Stimulated activated CD4-positive, alpha-beta T cell treated with anti-CD3 and anti-CD28 coated beads, Interleukin-15, amount 100 ng/mL, for 48 hours (primary cell): ENCODE results near the gene REXO1.
A peak's percentile ranks its signal among the peaks of the same experiment; 100 is the strongest.

Source experiments
- DNase-seq, 2 donors: peaks; one replicate each; pipeline ENCODE4 v3.0.0-alpha.2; 2020; ENCODE audit warnings: low read depth in 2 of 2

REXO1 gene

DNA sequence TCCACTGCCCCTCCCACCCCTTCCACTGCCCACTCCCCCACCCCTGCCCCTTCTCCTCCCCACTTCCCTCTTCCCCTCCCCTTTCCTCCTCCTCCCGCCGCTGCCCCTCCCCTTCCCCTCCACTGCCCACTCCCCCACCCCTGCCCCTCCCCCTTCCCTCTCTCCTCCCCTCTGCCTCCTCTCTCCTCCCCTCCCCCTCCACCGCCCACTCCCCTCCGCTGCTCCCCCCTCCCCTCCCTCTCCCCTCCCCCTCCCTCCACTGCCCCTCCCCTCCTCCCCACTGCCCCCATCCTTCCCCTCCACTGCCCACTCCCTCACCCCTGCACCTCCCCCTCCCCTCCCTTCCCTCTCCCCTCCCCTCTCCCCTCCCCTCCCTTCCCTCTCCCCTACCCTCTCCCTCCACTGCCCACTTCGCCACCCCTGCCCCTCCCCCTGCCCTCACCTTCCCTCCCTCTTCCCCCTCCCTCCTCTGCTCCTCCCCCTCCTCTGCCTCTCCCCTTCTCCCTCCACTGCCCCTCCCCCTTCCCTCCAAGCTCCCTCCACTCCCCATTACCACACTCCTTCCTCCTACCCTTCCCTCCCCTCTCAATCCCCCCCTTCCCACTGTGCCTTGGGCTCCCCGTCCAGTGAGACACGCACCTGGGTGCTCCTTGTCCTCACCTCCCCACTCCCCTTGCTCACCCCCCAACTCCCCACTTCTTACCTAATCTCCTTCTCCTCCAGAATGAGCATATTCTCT lies 58.1 kb downstream of the REXO1 start:
- DNase-seq, result no peak

DNA sequence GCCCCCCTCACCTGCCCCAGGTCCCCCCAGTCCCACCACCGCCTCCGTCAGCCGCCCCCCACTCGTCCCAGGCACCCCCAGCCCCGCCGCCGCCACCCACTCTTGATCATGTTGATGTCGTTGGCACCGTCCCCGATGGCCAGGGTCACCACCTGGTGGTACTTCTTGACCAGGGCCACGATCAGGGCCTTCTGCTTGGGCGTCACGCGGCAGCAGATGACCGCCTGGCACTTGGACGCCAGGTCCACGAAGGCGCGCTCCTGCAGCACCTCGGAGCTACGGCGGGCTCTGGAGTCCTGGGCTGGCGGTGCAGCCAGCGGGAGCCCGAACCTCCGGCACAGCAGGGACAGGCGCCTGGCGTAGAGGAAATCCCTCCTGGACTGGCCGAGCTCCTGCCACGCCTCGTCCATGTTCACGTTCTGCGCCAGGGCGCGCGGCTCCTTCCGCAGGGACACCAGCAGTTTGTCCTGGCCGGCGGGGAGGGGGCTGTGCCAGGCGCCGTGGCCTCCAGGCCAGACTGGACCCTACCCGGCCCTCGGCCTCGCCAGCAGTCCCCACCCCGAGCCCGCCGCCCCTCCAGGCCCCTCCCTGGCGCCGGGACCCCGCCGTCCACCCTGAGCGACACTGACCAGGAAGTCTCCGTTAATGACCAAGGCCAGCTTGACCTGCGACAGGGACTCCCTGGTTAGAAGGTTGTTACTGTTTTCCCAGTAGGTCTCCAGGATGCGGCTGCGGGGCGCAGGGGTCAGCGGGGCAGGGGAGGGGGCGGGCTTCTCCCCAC lies 58.8 kb downstream of the REXO1 start:
- no peak for DNase-seq

DNA sequence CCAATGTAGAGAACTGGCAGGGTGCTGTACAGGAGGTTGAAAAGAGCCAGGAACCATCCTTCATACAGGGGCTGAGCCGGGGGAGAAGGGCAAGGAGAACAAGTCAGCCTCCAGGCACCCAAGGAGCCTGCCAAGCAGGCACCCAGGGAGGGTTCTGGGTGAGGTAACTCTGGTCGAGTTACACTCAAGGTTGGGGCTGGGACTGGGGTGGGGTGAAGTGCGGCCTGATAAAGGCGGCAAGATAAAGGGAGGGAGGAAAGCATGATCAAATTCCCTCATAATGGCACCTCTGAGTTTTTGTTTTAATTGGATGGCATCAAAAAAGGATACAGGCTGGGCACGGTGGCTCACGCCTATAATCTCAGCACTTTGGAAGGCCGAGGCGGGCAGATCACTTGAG lies 61.2 kb downstream of the REXO1 start:
- no peak for DNase-seq

DNA sequence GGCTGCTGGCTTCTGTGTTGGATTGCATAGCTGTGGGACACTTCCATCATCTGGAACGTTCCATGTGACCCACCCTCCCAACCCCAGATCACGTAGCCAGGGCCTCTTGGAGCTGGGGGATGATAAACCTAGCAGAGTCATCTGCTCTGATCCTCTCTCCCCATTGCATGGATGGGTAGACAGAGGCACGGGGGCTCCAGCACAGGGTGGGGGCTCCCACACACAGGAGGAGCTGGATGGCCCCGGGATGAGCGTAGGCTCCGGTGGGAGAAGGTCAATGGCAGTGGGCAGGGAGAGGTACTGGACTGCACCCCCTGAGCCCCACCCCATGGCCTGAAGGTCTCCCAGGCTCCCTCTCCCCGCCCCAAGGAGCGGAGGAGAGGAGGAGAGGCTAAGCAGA lies 61.6 kb downstream of the REXO1 start:
- DNase-seq, result no peak

DNA sequence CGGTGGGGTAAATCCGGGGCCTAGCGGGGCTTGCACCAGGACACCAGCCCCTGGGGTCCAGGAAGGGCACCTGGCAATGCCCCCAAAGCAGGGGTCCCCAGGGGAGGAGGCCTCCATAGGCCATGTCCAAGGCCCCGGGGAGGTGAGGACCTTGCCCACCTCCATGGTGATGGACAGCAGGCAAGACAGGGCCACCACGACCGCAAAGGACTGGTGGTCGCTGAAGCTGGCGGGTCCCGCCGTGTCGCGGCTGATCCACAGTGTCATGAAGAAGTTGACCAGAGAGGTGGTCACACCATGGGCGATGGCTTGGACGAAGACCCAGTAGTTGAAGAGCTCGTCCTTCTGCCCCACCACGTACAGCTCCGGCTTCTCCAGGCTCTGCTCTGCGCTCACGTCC lies 63.0 kb downstream of the REXO1 start:
- DNase-seq, result no peak

DNA sequence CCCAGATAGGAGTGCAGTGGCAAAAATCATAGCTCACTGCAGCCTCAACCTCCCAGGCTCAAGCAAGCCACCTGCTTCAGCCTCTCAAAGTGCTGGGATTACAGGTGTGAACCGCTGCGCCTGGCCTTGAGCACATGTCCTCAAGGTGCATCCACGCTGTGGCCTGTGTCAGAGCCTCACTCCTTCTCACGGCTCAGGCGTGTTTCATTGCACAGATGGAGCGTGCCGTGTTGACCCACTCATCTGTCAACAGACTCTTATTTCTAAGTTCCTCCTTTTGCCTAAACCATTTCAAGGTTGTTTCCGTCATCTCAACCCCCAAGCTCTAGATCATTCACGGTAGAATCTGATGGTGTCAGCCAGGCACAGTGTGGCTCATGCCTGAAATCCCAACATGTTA lies 64.4 kb downstream of the REXO1 start:
- DNase-seq, result no peak

DNA sequence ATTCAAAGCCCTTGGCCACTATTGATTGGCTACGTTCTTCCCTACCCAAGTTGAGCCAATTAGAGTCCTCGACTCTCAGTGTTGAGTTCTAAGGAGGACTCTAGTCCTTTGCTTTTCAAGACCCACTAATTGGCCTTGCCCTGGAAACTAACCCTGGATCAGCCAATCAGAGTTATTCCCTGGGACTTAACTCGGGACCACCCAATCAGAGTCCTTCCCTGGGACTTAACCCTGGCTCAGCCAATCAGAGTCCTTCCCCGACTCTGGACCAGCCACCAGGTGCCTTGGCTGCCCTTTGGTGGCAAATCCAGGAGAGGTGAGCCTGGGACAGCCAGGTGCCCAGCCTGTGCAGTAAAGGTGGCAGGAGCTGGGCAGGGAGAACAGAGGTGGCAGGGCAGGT lies 64.9 kb downstream of the REXO1 start:
- DNase-seq, result no peak

DNA sequence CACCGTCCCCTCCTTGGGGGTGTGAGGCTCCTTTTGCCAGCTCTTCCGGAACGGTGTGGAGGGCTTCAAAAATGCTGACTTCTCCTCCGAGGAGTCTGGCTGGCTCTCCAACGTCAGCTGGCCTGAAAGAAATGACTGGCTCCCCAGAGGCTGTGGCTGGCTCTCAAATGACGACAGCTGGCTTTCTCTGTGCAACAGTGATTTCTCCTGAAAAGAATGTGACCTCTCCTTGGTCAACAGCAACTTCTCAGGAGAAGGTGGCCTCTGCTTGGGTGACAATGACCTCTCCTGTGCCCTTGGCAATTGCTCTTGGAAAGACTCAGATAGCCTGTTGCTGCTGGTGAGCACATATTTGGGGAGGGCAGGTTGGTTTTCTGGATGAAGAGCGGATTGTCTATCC lies 65.8 kb downstream of the REXO1 start:
- no peak for DNase-seq

DNA sequence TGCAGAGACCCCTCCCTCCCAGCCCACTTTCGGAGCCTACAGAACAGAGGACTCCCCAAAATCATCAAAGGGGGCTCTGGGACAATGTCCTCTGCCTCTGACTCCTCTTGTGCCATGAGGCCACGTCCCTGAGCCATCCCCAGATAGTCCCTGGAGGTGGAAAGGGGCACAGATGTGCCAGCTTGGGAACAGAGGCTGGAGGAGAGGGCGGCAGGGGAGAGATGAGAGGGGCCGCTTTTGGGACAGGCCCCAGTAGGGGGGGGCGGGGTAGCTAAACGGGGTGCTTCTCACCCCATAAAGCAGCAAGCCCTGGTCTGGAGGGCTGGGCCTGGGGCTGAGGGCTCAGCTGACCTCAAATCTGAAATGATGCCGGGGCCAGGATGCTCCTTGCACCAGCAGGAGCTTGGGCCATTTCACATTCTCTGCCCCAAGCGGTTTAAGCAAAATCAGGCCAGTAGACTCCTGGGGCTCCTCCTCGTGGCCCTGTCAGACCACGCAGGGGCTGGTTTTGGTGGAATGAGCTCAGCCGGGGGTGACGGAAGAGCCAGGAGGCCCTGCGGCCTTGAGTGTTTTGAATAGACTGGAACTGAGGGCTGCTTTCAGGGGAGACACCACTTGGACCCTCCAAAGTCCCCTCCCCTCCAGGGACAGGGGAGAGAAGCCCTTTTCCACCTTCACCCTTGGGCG lies 67.9 kb downstream of the REXO1 start:
- DNase-seq, result no peak

DNA sequence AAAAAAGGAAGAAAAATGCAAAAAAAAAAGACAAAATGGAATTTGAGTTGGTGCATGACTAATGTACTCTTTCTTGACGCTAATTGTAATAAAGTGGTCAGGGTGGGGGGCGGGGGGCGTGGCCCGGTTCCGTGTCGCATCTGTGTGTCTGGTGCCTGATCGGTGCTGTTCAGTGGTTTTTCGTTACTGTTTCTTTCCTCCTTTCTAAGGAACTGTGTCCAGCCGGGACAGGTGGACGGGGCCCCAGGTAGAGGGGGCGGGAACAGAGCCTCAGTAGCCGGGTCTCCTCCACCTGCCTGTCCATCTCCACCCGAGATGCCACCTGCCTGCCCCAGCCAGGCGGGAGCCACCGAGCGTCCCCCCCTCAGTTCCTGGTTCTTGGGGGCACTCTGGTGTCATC lies 68.7 kb downstream of the REXO1 start:
- no peak for DNase-seq

DNA sequence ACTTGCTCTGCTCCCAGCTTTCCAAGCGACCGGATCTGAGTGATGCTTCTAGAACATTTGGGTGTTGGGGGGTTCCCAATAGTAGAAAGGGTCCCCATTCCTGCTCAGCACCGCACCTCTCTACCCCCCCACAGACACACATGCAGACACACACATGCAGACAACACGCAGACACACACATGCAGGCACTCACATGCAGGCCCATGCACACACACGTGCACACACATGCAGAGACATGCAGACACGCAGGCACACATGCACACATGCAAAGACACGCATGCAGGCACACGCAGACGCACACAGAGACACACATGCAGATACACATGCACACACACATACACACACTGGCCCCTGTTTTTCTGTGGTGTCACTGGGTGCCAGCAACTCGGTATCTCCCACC lies 71.1 kb downstream of the REXO1 start:
- no peak for DNase-seq

DNA sequence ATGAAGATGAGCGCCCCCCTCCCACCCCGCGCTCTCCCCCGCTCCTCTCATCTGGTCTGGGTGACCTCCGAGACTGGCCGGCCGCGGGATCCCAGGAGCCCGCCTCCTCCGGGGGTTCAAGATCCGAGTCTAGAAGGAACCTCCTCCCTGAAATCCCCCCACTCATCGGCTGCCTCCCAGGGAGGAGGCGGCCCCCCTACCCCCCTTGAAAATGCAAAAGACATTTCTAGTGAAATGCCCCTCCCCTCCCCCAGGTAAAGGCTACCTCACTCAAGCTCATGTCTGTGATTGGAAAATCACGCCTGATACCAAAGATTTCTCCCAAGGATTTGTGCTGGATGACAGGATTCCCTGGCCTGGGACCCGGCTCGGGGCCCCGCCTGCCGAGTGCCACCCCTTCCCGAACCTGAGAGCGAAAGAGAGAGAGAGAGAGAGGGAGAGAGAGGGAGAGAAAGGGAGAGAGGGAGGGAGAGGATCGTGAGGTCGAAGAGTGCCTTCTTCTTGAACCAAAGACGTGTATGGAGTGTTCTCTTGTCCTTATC lies 71.6 kb downstream of the REXO1 start:
- DNase-seq, result no peak

DNA sequence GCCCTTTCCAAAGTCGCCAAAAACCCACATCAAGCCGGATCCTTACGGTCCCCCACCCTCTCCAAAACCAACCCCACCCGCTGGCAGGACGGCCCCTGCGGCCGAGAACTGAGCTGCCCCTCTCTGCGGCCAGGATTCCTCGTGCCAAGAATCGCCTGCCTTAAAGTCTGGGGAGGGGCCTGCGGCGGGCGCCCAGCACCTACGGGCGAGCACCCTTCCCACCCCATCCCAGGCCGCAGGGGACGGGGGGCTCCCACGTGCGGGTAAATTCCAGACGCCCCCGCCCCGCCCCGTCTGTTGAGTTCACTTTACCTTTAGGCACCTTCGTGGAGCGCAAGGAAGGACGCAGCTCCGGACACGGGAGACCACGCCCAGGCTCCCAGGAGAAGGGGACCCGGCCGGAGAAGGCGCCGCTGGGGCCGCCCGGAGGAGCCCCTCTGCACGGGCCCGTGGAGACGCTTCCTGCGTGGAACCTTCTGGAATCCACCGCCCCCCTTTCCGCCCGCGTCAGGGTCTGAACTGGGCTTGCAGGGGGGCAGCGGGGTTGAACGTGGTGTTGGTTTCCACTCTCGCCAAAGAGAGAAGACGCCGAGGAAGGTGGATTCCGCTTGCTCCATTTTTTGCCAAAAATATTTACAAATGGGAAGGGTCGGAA lies 72.2 kb downstream of the REXO1 start:
- no peak for DNase-seq

DNA sequence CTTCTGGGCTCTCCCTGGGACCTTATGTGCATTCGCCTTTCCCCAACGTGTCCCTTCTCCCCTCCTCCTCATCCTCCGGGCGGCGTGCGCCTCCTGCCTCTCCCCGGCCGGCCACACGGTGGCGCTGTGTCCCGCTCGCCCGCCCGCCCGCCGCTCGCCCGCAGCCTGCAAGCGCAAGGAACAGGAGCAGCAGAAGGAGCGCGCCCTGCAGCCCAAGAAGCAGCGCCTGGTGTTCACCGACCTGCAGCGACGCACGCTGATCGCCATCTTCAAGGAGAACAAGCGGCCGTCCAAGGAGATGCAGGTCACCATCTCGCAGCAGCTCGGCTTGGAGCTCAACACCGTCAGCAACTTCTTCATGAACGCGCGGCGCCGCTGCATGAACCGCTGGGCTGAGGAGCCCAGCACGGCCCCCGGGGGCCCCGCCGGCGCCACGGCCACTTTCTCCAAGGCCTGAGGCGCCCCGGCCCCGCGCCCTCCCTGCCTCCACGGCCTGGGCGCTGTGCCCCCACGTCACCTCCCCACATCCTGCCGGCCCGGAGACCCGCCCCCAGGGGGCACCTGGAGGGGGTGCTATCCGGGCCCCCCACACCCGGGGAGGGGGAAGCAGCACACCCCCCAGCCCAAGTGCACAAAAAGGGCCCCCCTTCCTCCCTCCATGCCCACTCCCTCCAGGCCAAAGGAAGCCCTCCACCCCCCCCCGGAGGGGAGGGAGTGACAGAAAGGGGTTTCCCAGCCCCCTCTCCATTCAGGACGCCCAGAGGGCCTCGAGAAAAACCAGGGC lies 73.1 kb downstream of the REXO1 start:
- DNase-seq, result no peak

DNA sequence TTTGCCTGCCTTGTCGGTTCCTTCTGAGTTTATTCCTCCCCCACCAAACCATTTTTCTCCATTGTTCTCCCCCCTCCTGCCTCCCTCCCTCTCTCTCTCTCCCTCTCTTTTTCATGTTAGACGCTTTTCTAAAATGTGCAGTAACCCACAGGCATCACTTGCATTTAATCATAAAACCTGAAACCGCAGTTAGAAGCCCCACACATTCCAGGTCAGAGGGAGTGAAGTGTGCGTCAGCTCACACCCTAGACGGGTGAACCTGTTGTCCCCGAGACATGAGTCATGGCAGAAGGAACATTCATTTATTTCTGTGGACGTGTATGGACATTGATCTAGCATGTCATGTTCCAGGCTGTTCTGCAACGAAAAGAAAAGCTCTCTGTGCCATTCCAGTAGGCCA lies 75.1 kb downstream of the REXO1 start:
- DNase-seq, result no peak

DNA sequence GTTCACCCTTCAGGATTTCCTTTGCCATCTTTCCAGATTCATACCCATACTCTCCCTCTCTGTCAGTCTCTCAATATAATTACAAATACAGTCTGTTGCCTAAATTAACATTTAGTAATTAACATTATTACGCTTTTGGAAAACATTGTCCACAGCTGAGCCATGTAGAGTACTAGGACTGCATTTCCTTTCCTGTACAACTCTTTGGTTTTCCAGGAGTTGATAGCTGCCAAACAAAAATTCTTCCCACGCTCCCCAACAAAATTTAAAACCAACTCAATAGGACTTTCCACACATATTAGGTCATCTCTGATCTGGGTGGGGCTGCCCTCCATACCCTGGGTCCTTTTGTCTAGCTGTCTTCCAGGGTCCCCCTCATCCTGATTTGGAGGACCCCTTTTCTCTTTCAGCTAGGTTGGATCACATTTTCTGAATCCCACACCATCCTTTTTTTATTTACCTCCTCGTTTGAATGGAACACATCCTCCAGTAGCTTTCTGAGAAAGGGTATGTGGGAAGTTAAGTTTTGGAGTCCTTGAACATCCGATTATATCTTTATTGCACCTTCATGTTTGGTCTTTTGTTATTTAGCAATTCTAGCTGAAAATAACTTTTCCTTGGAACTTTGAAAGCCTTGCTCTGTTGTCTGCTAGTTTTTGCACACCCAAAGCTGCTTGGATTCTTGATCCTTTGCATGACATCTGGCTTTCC lies 77.3 kb downstream of the REXO1 start:
- DNase-seq, result no peak

DNA sequence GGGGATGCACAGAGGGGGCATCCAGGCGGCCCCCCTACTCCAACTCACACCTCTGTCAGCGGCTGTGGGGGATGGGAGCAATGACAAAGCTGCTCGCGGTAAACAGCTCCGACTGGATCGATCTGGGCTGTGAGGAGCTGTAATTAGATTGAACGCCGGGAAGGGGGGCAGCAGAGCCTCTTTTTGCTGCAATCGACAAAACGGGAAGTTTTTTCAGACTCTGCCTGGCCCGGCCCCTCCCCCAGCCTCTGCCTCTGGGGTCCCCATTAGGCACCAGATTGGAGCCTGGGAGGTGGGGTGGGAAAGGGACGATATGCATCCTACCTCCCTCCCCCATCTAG lies 78.7 kb downstream of the REXO1 start:
- no peak for DNase-seq

DNA sequence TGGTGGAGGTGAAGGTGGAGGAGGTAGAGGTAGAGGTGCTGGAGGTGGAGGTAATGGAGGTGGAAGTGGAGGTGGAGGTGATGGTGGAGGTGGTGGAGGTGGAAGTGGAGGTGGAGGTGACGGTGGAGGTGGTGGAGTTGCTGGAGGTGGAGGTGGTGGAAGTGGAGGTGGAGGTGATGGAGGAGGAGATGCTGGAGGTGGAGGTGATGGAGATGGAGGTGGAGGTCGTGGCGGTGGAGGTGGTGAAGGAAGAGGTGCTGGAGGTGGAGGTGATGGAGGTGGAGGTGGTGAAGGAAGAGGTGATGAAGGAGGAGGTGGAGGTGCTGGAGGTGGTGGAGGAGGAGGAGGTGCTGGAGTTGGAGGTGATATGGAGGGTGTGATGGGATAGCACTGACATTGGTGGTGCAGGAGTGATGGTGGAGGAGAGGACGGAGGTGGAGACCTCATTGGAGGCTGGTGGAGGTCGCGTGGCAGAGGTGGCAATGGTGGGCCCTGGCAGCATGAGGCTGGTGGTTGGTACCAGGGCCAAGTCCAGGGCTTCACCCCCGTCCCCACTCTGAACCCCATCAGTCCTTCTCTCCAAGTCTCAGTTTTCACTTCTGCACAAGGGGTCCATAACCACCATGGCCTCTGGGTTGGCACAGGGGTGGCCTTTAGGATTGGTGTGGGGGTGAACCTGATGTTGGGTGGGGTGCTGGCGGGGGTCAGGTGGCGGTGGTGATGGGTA lies 79.2 kb downstream of the REXO1 start:
- no peak for DNase-seq

DNA sequence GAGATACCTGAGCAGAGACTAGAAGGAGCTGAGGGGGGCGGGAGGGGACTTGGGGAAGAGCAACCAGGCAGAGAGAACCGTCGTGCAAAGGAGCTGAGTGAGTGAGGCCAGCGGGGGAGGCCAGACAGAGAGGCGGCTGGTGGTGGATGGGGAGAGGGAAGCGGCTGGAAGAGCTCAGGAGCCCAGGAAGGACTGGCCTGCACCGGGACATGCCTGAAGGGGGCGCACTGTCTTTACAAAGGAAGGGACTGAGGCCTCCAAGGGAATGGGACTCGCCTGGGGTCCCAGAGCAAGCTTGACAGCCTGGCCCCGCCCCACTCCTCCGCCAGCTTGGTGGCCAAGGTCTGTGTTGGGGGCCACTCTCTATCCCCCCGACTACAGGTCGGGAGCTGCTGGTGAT lies 80.0 kb downstream of the REXO1 start:
- no peak for DNase-seq

DNA sequence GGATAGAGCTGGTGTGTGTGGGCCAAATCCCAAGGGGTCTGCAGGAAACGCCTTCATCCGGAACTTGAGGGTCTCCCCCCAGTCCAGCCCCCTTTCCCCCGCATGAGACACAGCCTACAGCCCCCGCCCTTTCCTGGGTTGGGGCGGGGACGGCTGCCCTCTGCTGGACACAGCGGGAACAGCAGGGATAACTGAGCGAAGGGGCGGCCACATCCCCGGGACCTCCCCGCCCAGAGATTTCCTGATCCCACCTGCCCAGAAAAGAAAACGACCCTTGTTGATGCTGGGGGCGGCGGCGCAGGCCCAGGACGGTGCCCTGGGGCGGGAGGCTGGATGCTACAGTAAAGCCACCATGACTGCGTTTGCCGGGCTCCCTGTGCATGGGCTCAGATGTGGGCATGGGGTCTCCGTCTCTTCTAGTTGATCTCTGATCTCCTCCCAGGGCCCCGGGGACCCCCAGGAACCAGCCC lies 80.8 kb downstream of the REXO1 start:
- peak in 1 of 2 donors; percentile 39 for DNase-seq
